NCI-H526 (cell line): ENCODE data around the gene ARID2.

Experiments
- DNase-seq, 2 experiments: peaks; one replicate each; lab custom pipeline; 2025; lab: John Stamatoyannopoulos, UW

Gene ARID2

GRCh38 chr12:45853550-45853949, 124.0 kb downstream of the ARID2 start:
- DNase-seq = no peak

- no peak for DNase-seq
Observed at GRCh38 chr12:45863332-45863731, 133.8 kb downstream of the ARID2 start.

GRCh38 chr12:45866299-45866698, 136.8 kb downstream of the ARID2 start:
- DNase-seq = no peak

- DNase-seq = no peak
Observed at GRCh38 chr12:45872446-45872845, 142.9 kb downstream of the ARID2 start.

GRCh38 chr12:45877069-45877468, 147.6 kb downstream of the ARID2 start:
- no peak for DNase-seq

GRCh38 chr12:45878630-45879255, 149.2 kb downstream of the ARID2 start:
- no peak for DNase-seq

GRCh38 chr12:45879363-45879895, 149.9 kb downstream of the ARID2 start:
- no peak for DNase-seq

- no peak for DNase-seq
Observed at GRCh38 chr12:45880533-45880932, 151.0 kb downstream of the ARID2 start.

- DNase-seq = no peak
Observed at GRCh38 chr12:45883187-45883586, 153.7 kb downstream of the ARID2 start.

GRCh38 chr12:45886685-45887084, 157.2 kb downstream of the ARID2 start:
- no peak for DNase-seq

GRCh38 chr12:45887544-45887943, 158.0 kb downstream of the ARID2 start:
- DNase-seq = no peak

- DNase-seq = no peak
Observed at GRCh38 chr12:45890276-45890675, 160.8 kb downstream of the ARID2 start.

- DNase-seq = peak in 1 of 2 experiments; percentile 7
Observed at GRCh38 chr12:45893240-45893639, 163.7 kb downstream of the ARID2 start.

GRCh38 chr12:45895961-45896360, 166.5 kb downstream of the ARID2 start:
- DNase-seq = no peak

- DNase-seq = no peak
Observed at GRCh38 chr12:45898094-45898493, 168.6 kb downstream of the ARID2 start.

GRCh38 chr12:45907955-45908354, 178.4 kb downstream of the ARID2 start:
- DNase-seq = no peak

- DNase-seq = no peak
Observed at GRCh38 chr12:45909041-45909713, 179.7 kb downstream of the ARID2 start.

GRCh38 chr12:45912774-45913173, 183.3 kb downstream of the ARID2 start:
- DNase-seq = no peak

GRCh38 chr12:45913631-45914030, 184.1 kb downstream of the ARID2 start:
- no peak for DNase-seq

- no peak for DNase-seq
Observed at GRCh38 chr12:45914090-45914489, 184.6 kb downstream of the ARID2 start.

- DNase-seq = no peak
Observed at GRCh38 chr12:45915405-45915804, 185.9 kb downstream of the ARID2 start.

- no peak for DNase-seq
Observed at GRCh38 chr12:45918818-45919217, 189.3 kb downstream of the ARID2 start.

GRCh38 chr12:45928309-45928708, 198.8 kb downstream of the ARID2 start:
- DNase-seq = no peak

GRCh38 chr12:45930369-45930768, 200.9 kb downstream of the ARID2 start:
- no peak for DNase-seq
